ENCODE measurements around the gene CNP. TPM values are rescaled to one million over a fixed set of nuclear protein-coding genes. Genes with fewer than 3 reads are reported as not detected.

CNP gene
- total and polyA plus RNA-seq, 2 of the 8 experiments (the other 6 are each of a cell fraction or from before 2014, with no cell fraction given), result 21.9 to 60.6 TPM

- no peak for TF ChIP-seq CTCF (IDR thresholded peaks at IDR 0.05; ENCODE audit: control extremely low read depth in 1 of 3, insufficient read depth in 1 of 3, low read depth in 1 of 3, low read length in 3 of 3)
- TF ChIP-seq ATF2 (IDR thresholded peaks at IDR 0.05; ENCODE audit: low read length), result no peak
- no peak for TF ChIP-seq MAFK (IDR thresholded peaks at IDR 0.05; ENCODE audit: low read depth, low read length)
- TF ChIP-seq SP4 (IDR thresholded peaks at IDR 0.05; ENCODE audit: low read length), result no peak
- TF ChIP-seq EP300 (IDR thresholded peaks at IDR 0.05; ENCODE audit: borderline replicate concordance in 1 of 2, low read depth in 2 of 2, low read length in 2 of 2), result no peak
Observed at GRCh38 chr17:42026857-42027589, 60.4 kb downstream of the CNP start (continued).

Other genes starting within 250 kb of the CNP start
- gene HAP1, start 232.2 kb upstream of the CNP start, total RNA-seq (2021; fragmentation: NEBNext Ultra II Directional; extraction: Animal tissue kit (Norgen Biotek cat#: 25700)), result 3.6 and 3.8 TPM in 2 replicates
- 2.3 and 3.4 TPM in 2 replicates for gene HAP1, start 232.2 kb upstream of the CNP start, polyA plus RNA-seq (2011; rRNA removed)
- gene JUP, start 180.1 kb upstream of the CNP start, total RNA-seq (2021; fragmentation: NEBNext Ultra II Directional; extraction: Animal tissue kit (Norgen Biotek cat#: 25700)), result 98.6 and 102 TPM in 2 replicates
- 62.8 and 125 TPM in 2 replicates for gene JUP, start 180.1 kb upstream of the CNP start, polyA plus RNA-seq (2011; rRNA removed)
- 22.6 and 23.4 TPM in 2 replicates for gene P3H4, start 154.8 kb upstream of the CNP start, total RNA-seq (2021; fragmentation: NEBNext Ultra II Directional; extraction: Animal tissue kit (Norgen Biotek cat#: 25700))
- 26.7 and 36.6 TPM in 2 replicates for gene P3H4, start 154.8 kb upstream of the CNP start, polyA plus RNA-seq (2011; rRNA removed)
- 173 and 179 TPM in 2 replicates for gene FKBP10, start 153.8 kb upstream of the CNP start, total RNA-seq (2021; fragmentation: NEBNext Ultra II Directional; extraction: Animal tissue kit (Norgen Biotek cat#: 25700))
- gene FKBP10, start 153.8 kb upstream of the CNP start, polyA plus RNA-seq (2011; rRNA removed), result 283 and 410 TPM in 2 replicates
- gene NT5C3B, start 130.6 kb upstream of the CNP start, total RNA-seq (2021; fragmentation: NEBNext Ultra II Directional; extraction: Animal tissue kit (Norgen Biotek cat#: 25700)), result 68.7 and 71.4 TPM in 2 replicates
- gene NT5C3B, start 130.6 kb upstream of the CNP start, polyA plus RNA-seq (2011; rRNA removed), result 86.9 and 94.5 TPM in 2 replicates
- 0.19 TPM in 1 of 2 replicates, not detected in the other for gene KLHL10, start 129.0 kb upstream of the CNP start, total RNA-seq (2021; fragmentation: NEBNext Ultra II Directional; extraction: Animal tissue kit (Norgen Biotek cat#: 25700))
- 0.14 and 0.26 TPM in 2 replicates for gene KLHL10, start 129.0 kb upstream of the CNP start, polyA plus RNA-seq (2011; rRNA removed)
- 12.8 and 13.7 TPM in 2 replicates for gene KLHL11, start 101.4 kb upstream of the CNP start, total RNA-seq (2021; fragmentation: NEBNext Ultra II Directional; extraction: Animal tissue kit (Norgen Biotek cat#: 25700))
- gene KLHL11, start 101.4 kb upstream of the CNP start, polyA plus RNA-seq (2011; rRNA removed), result 3.4 and 4.2 TPM in 2 replicates
- 388 and 393 TPM in 2 replicates for gene ACLY, start 47.8 kb upstream of the CNP start, total RNA-seq (2021; fragmentation: NEBNext Ultra II Directional; extraction: Animal tissue kit (Norgen Biotek cat#: 25700))
- gene ACLY, start 47.8 kb upstream of the CNP start, polyA plus RNA-seq (2011; rRNA removed), result 167 and 238 TPM in 2 replicates
- 1.3 TPM in 2 replicates for gene ODAD4, start 36.2 kb upstream of the CNP start, total RNA-seq (2021; fragmentation: NEBNext Ultra II Directional; extraction: Animal tissue kit (Norgen Biotek cat#: 25700))
- 0.41 and 0.48 TPM in 2 replicates for gene ODAD4, start 36.2 kb upstream of the CNP start, polyA plus RNA-seq (2011; rRNA removed)
- 129 and 148 TPM in 2 replicates for gene DNAJC7, start 50.6 kb downstream of the CNP start, total RNA-seq (2021; fragmentation: NEBNext Ultra II Directional; extraction: Animal tissue kit (Norgen Biotek cat#: 25700))
- 21.6 and 31.0 TPM in 2 replicates for gene DNAJC7, start 50.6 kb downstream of the CNP start, polyA plus RNA-seq (2011; rRNA removed)
- 31.1 and 34.5 TPM in 2 replicates for gene NKIRAS2, start 53.3 kb downstream of the CNP start, total RNA-seq (2021; fragmentation: NEBNext Ultra II Directional; extraction: Animal tissue kit (Norgen Biotek cat#: 25700))
- 51.1 and 59.7 TPM in 2 replicates for gene NKIRAS2, start 53.3 kb downstream of the CNP start, polyA plus RNA-seq (2011; rRNA removed)
- gene C17orf113, start 83.8 kb downstream of the CNP start, total RNA-seq (2021; fragmentation: NEBNext Ultra II Directional; extraction: Animal tissue kit (Norgen Biotek cat#: 25700)), result 1.4 TPM in 2 replicates
- 1.0 and 1.5 TPM in 2 replicates for gene C17orf113, start 83.8 kb downstream of the CNP start, polyA plus RNA-seq (2011; rRNA removed)
- 2.5 and 3.9 TPM in 2 replicates for gene ZNF385C, start 131.7 kb downstream of the CNP start, total RNA-seq (2021; fragmentation: NEBNext Ultra II Directional; extraction: Animal tissue kit (Norgen Biotek cat#: 25700))
- 6.1 and 7.3 TPM in 2 replicates for gene ZNF385C, start 131.7 kb downstream of the CNP start, polyA plus RNA-seq (2011; rRNA removed)
- gene DHX58, start 145.9 kb downstream of the CNP start, total RNA-seq (2021; fragmentation: NEBNext Ultra II Directional; extraction: Animal tissue kit (Norgen Biotek cat#: 25700)), result 4.4 and 5.6 TPM in 2 replicates
- gene DHX58, start 145.9 kb downstream of the CNP start, polyA plus RNA-seq (2011; rRNA removed), result 9.9 and 10.3 TPM in 2 replicates
- gene KAT2A, start 154.6 kb downstream of the CNP start, total RNA-seq (2021; fragmentation: NEBNext Ultra II Directional; extraction: Animal tissue kit (Norgen Biotek cat#: 25700)), result 32.5 and 34.2 TPM in 2 replicates
- 40.1 and 52.5 TPM in 2 replicates for gene KAT2A, start 154.6 kb downstream of the CNP start, polyA plus RNA-seq (2011; rRNA removed)
- gene HSPB9, start 156.0 kb downstream of the CNP start, total RNA-seq (2021; fragmentation: NEBNext Ultra II Directional; extraction: Animal tissue kit (Norgen Biotek cat#: 25700)), result 0.30 and 0.33 TPM in 2 replicates
- 0.25 and 0.27 TPM in 2 replicates for gene HSPB9, start 156.0 kb downstream of the CNP start, polyA plus RNA-seq (2011; rRNA removed)
- 67.1 and 67.7 TPM in 2 replicates for gene RAB5C, start 188.2 kb downstream of the CNP start, total RNA-seq (2021; fragmentation: NEBNext Ultra II Directional; extraction: Animal tissue kit (Norgen Biotek cat#: 25700))
- 123 and 150 TPM in 2 replicates for gene RAB5C, start 188.2 kb downstream of the CNP start, polyA plus RNA-seq (2011; rRNA removed)
- 0.47 and 0.59 TPM in 2 replicates for gene KCNH4, start 214.3 kb downstream of the CNP start, total RNA-seq (2021; fragmentation: NEBNext Ultra II Directional; extraction: Animal tissue kit (Norgen Biotek cat#: 25700))
- gene KCNH4, start 214.3 kb downstream of the CNP start, polyA plus RNA-seq (2011; rRNA removed), result 0.44 and 0.53 TPM in 2 replicates
- gene HCRT, start 218.7 kb downstream of the CNP start, total RNA-seq (2021; fragmentation: NEBNext Ultra II Directional; extraction: Animal tissue kit (Norgen Biotek cat#: 25700)), result not detected in 2 replicates
- not detected in 2 replicates for gene HCRT, start 218.7 kb downstream of the CNP start, polyA plus RNA-seq (2011; rRNA removed)
- 7.1 and 7.4 TPM in 2 replicates for gene GHDC, start 227.7 kb downstream of the CNP start, total RNA-seq (2021; fragmentation: NEBNext Ultra II Directional; extraction: Animal tissue kit (Norgen Biotek cat#: 25700))
- 8.1 and 14.8 TPM in 2 replicates for gene GHDC, start 227.7 kb downstream of the CNP start, polyA plus RNA-seq (2011; rRNA removed)

Data from H1 (cell line).